ENCODE measurements around the gene PSME4.

The PSME4 gene

GRCh38 chr2:53970724-53971602 lies at the start of gene PSME4:
Gene PSME4 (minus strand): TSS chr2:53970993. CDS start chr2:53970784, 209 bp downstream.
- Mint-ChIP-seq H3K9me3 (no peaks in the 10 kb centered on the region), H3K27ac (peak within 1 kb of the TSS; percentile 98 to 100), H3K27me3 (no peaks in the 10 kb centered on the region), H3K4me1 (peaks cover 53% of the 10 kb centered on the region), H3K4me3 (peak within 1 kb of the TSS; percentile 96 to 99)
- DNase-seq (peak; percentile 86 to 89), ATAC-seq (peak; percentile 91)

- H3K4me1 Mint-ChIP-seq, result peaks cover 28% of the 10 kb centered on the region
- DNase-seq (no peak), ATAC-seq (no peak)
- peaks cover 4% of the 10 kb centered on the region in 2 donors for H3K9me3 Mint-ChIP-seq
- no peaks in the 10 kb centered on the region for H3K27me3 Mint-ChIP-seq
- no peak overlapping the region for H3K4me3 Mint-ChIP-seq
- H3K27ac Mint-ChIP-seq, result no peak overlapping the region
These were observed 45.3 kb upstream of the PSME4 start for GRCh38 chr2:54015798-54016699.

GRCh38 chr2:54013996-54014395 lies 43.2 kb upstream of the PSME4 start:
- H3K4me1 Mint-ChIP-seq, result peaks cover 28% of the 10 kb centered on the region
- no peak for ATAC-seq

DNA sequence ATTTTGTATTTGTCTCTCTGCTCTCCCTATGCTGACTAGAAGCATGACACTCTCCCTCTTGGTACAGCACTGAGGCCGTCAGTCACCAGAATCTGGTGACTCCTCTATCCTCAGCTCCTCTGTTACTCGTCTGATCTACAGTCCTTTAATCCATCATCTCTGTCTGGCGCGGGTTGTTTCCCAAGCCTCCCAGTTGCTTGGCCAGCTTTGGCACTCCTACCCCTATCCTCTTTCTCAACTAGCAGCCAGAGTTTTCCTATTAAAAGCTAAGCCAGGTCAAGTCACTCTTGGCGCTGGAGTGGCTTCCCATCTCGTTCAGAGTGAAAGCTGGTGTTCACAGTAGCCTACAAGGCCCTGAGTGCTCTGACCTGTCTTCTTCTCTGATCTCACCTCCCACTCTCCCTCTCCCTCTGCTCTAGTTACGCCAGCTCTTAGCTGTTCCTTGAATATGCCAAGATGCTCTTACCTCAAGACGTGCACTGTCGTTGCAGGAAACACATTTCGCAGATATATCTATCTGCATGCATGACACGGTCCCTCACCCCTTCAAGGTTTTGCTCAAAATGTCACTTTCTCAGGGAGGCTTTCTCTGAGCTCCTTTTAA lies 41.8 kb upstream of the PSME4 start:
- H3K27ac Mint-ChIP-seq, result peak overlapping the region in 1 of 2 donors; percentile 0
- ATAC-seq (peak; percentile 31), DNase-seq (no peak)
- peaks cover 28% of the 10 kb centered on the region for H3K4me1 Mint-ChIP-seq
- H3K27me3 Mint-ChIP-seq, result no peaks in the 10 kb centered on the region
- H3K4me3 Mint-ChIP-seq, result peak overlapping the region in 1 of 2 donors; percentile 29
- no peaks in the 10 kb centered on the region for H3K9me3 Mint-ChIP-seq

More at GRCh38 chr2:54013996-54014395, 43.2 kb upstream of the PSME4 start:
- H3K27me3 Mint-ChIP-seq, result no peaks in the 10 kb centered on the region
- peak overlapping the region; percentile 86 to 93 for H3K27ac Mint-ChIP-seq
- peak overlapping the region; percentile 54 to 65 for H3K4me3 Mint-ChIP-seq
- no peak for DNase-seq
- no peaks in the 10 kb centered on the region for H3K9me3 Mint-ChIP-seq

GRCh38 chr2:54009549-54009948 lies 38.8 kb upstream of the PSME4 start:
- Mint-ChIP-seq H3K9me3 (no peaks in the 10 kb centered on the region), H3K4me3 (no peak overlapping the region), H3K27ac (peak overlapping the region in 1 of 2 donors; percentile 19), H3K4me1 (peaks cover 23% of the 10 kb centered on the region), H3K27me3 (no peaks in the 10 kb centered on the region)
- no peak for ATAC-seq
- DNase-seq, result no peak

DNA sequence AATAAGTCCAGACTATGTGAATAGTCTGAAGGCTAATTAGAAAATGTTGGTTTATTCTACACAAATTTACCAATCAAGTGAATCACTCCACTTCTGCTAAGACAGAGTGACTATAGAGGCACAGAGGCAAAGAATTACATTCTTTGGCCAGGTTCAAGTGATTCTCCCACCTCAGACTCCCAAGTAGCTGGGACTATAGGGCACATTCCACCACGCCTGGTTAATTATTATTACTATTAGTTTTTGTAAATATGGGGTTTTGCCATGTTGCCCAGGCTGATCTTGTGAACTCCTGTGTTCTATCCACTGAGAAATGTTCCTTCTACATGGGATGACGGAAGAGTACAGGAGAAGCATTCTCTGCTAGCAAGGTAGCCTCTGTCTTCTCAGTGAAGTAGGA lies 37.6 kb upstream of the PSME4 start:
- Mint-ChIP-seq H3K4me1 (peaks cover 12% of the 10 kb centered on the region), H3K9me3 (no peaks in the 10 kb centered on the region), H3K27ac (no peak overlapping the region), H3K4me3 (no peak overlapping the region), H3K27me3 (no peaks in the 10 kb centered on the region)
- no peak for ATAC-seq
- no peak for DNase-seq

DNA sequence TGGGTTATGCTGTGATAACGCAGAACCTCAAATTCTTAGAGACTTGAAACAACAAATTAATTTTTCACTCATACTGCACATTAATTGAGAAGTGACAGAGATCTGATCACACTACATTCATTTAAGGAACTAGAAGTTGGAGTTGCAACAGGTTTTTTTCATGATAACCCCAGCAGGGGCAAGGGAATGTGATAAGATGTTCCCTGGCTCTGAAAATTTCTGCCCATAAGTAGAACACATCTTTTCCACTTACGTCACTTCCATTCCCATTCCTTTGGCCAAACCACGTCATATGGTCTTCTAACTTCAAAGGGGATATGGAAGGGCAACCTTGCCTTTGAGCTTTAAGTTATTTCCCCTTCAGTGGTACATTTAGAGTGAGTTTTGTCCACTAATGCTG lies 29.7 kb upstream of the PSME4 start:
- Mint-ChIP-seq H3K4me1 (no peaks in the 10 kb centered on the region), H3K9me3 (no peaks in the 10 kb centered on the region), H3K27ac (no peak overlapping the region), H3K27me3 (no peaks in the 10 kb centered on the region), H3K4me3 (no peak overlapping the region)
- DNase-seq (no peak), ATAC-seq (no peak)

- DNase-seq (no peak), ATAC-seq (no peak)
- Mint-ChIP-seq H3K9me3 (no peaks in the 10 kb centered on the region), H3K27me3 (no peaks in the 10 kb centered on the region), H3K27ac (no peak overlapping the region), H3K4me3 (no peak overlapping the region), H3K4me1 (peaks cover 1% of the 10 kb centered on the region)
These were observed 29.3 kb upstream of the PSME4 start for GRCh38 chr2:54000122-54000521.

- no peaks in the 10 kb centered on the region for H3K9me3 Mint-ChIP-seq
- no peak overlapping the region for H3K27ac Mint-ChIP-seq
- peaks cover 10% of the 10 kb centered on the region for H3K4me1 Mint-ChIP-seq
- no peaks in the 10 kb centered on the region for H3K27me3 Mint-ChIP-seq
- DNase-seq (no peak), ATAC-seq (no peak)
- H3K4me3 Mint-ChIP-seq, result no peak overlapping the region
These were observed 28.0 kb upstream of the PSME4 start for GRCh38 chr2:53998834-53999233.

DNA sequence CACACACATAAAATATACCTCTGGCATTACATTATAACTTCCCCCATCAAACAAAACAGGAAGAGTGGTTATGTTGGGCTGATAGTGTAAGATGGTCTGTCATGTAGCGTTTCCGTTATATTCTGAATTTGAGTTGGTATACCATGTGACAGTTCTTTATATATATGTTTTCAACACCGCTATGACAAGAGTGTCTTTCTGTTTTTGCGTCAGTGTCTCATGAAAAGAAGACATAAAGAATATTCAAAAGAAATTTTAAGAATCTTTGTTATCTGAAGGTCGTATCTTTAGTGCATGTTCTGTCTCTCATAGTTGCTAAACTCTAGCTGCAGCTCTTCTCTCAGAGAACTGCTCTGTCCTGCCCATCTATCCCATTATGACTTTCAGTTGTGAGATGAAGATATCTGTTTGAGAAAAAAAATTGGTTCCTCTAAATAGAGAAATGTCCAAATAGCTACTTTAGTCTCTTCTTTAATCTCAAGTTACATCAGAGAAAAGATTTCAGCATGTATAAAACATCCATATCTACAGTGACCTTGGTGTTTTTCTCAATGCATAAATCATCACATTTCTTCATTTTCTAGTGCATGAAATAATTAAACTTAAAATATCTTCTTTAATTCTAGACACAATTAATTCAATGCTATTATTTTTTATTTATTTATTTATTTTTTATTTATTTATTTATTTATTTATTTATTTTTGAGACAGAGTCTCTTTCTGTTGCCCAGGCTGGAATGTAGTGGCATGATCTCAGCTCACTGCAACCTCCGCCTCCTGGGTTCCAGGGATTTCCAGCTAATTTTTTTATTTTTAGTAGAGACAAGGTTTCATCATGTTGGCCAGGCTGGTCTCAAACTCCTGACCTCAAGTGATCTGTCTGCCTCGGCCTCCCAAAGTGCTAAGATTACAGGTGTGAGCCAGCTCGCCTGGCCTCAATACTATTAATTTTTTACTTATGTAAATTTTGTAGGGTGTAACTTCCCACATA lies 24.3 kb upstream of the PSME4 start:
- Mint-ChIP-seq H3K27ac (peak overlapping the region; percentile 87 to 90), H3K4me1 (peaks cover 31% of the 10 kb centered on the region), H3K4me3 (peak overlapping the region; percentile 48 to 83), H3K27me3 (no peaks in the 10 kb centered on the region), H3K9me3 (no peaks in the 10 kb centered on the region)
- ATAC-seq (peak; percentile 97), DNase-seq (no peak)

GRCh38 chr2:53991948-53992347 lies 21.2 kb upstream of the PSME4 start:
- ATAC-seq (no peak), DNase-seq (no peak)
- H3K27ac Mint-ChIP-seq, result no peak overlapping the region
- no peaks in the 10 kb centered on the region for H3K9me3 Mint-ChIP-seq
- H3K4me1 Mint-ChIP-seq, result peaks cover 38% of the 10 kb centered on the region
- no peak overlapping the region for H3K4me3 Mint-ChIP-seq
- no peaks in the 10 kb centered on the region for H3K27me3 Mint-ChIP-seq

GRCh38 chr2:53989210-53989862 lies 18.5 kb upstream of the PSME4 start:
- Mint-ChIP-seq H3K4me3 (no peak overlapping the region), H3K27me3 (no peaks in the 10 kb centered on the region), H3K4me1 (peaks cover 29% of the 10 kb centered on the region), H3K27ac (no peak overlapping the region), H3K9me3 (no peaks in the 10 kb centered on the region)
- DNase-seq (no peak), ATAC-seq (no peak)

DNA sequence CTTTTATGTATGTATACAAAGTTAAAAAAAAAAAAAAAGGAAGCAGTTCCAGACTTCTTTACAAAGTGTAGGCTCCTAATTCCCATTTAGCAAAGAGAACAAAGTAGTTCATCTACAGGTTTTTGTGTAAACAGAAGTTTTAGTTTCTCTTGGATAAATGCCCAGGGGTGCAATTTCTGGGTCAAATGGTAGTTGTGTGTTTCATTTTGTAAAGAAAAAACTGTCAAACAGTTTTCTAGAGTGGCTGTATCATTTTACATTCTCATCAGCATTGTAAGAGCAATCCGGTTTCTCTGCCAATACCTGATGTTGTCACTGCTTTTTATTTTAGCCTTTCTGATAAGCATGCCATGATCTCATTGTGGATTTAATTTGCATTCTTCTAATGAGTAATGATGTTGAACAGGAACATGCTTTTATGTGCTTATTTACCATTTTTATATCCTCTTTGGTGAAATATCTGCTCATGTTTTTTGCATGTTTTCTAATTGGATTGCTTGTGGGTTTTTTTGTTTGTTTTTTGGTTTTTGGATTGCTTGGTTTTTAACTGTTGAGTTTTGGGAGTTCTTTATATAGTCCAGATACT lies 16.6 kb upstream of the PSME4 start:
- no peaks in the 10 kb centered on the region for H3K27me3 Mint-ChIP-seq
- DNase-seq, result no peak
- ATAC-seq, result peak; percentile 50
- H3K4me1 Mint-ChIP-seq, result peaks cover 13% of the 10 kb centered on the region
- no peaks in the 10 kb centered on the region for H3K9me3 Mint-ChIP-seq
- H3K27ac Mint-ChIP-seq, result no peak overlapping the region
- no peak overlapping the region for H3K4me3 Mint-ChIP-seq

DNA sequence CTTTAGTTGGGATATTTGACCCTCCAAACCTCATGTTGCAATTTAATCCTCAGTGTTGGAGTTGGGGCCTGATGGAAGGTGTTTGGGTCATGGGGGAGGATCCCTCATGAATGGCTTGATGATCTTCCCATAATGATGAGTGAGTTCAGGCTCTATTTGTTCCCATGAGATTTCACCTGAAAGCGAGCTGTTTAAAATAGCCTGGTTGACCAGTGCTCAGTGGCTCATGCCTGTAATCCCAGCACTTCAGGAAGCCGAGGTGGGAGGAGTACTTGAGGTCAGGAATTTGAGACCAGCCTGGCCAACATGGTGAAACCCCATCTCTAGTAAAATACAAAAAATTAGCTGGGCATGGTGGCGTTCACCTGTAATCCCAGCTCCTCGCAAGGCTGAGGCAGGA lies 14.9 kb upstream of the PSME4 start:
- H3K4me1 Mint-ChIP-seq, result peaks cover 15% of the 10 kb centered on the region

More for the DNA sequence above, 14.9 kb upstream of the PSME4 start:
- DNase-seq (no peak), ATAC-seq (no peak)
- H3K9me3 Mint-ChIP-seq, result peaks cover 0 to 3% of the 10 kb centered on the region in 2 donors
- H3K27ac Mint-ChIP-seq, result no peak overlapping the region
- H3K27me3 Mint-ChIP-seq, result no peaks in the 10 kb centered on the region
- H3K4me3 Mint-ChIP-seq, result no peak overlapping the region

Data from stimulated activated naive CD8-positive, alpha-beta T cell treated with anti-CD3 and anti-CD28 coated beads, Interleukin-15, amount 100 ng/mL, for 72 hours (primary cell).